Jurkat, Clone E6-1 (cell line): ENCODE data around the gene TRIO.

Source experiments
- DNase-seq: peaks from one replicate; pipeline ENCODE4 v3.0.0-alpha.2; 2011; ENCODE audit warnings: low read depth, low spot score
- H3K4me3 ChIP-seq: 2 replicates; pipeline ENCODE4 v1.5.1; 2011; ENCODE audit warnings: mild to moderate bottlenecking, low read length, control low read depth, moderate library complexity

Gene TRIO

DNA sequence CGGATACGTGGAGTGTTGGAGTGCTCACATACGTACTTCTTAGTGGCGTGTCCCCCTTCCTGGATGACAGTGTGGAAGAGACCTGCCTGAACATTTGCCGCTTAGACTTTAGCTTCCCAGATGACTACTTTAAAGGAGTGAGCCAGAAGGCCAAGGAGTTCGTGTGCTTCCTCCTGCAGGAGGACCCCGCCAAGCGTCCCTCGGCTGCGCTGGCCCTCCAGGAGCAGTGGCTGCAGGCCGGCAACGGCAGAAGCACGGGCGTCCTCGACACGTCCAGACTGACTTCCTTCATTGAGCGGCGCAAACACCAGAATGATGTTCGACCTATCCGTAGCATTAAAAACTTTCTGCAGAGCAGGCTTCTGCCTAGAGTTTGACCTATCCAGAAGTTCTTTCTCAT is 364.9 kb downstream of the TRIO start:
- no peak for DNase-seq
- H3K4me3 ChIP-seq: no peak overlapping the region

DNA sequence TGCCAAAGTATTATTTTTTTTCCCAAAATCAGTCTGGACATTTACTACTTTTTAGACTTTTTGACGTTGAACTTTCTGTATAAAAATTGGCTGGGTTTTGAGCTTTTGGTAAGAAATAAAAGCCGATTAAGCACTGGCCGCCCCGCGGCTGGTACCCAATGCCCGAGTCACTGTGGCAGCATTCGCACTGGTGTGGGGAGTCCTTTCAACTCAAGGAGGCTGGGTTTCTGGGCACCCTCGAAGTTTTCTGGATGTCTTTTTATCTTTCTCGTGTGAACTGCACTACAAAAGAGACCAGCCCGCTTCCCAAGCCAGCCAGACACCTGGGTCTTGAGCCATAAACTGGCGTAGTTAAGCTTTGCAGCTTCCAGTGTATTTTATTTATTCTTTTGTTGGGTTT is 366.4 kb downstream of the TRIO start:
- DNase-seq: no peak
- H3K4me3 ChIP-seq: no peak overlapping the region

DNA sequence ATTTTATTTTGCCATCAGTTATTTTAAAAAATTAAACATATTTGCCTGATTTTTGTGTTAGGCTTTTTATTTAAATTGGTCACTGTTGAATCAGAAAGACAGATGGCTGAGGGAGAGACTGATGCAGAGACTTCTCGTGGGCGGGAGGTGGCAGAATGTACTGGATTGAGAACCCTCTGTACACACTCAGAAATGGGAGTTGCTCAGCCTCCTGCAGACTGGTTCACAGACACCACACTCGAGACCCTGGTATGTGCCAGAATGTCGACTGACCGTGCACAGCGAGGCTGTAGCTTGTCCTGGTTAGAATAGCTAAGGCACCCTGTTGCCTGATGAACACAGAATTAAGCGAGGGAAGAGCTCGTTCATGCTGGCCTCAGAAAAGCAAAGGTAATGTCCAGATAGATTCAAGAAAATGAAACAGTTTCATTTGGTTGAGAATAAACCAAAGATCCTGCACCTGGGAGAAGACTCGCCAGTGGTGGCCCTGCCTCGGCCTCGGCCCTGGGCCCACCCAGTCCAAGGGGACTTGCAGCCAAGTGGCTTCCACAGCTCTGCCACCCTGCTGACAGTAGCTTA is 367.1 kb downstream of the TRIO start:
- no peak for DNase-seq
- H3K4me3 ChIP-seq: no peak overlapping the region

DNA sequence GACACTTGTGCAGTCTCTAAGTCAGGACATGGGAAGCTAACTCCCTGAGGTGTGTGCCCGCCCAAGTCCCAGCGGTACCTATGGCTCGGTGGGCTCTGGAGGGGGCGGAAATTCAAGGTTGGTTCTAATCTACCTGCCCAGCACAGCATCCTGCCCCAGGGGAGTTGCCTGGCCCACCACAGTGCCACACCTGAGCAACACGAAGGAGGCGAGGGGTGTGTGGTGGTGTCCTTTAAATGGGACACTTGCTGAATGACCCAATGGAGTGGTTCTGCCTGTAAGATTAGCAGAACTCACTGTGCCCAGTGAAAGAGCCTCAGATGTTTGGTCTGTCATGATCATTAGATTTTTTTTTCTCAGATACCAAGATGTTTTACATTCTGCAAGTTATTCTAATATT is 367.7 kb downstream of the TRIO start:
- DNase-seq: no peak
- H3K4me3 ChIP-seq: no peak overlapping the region

DNA sequence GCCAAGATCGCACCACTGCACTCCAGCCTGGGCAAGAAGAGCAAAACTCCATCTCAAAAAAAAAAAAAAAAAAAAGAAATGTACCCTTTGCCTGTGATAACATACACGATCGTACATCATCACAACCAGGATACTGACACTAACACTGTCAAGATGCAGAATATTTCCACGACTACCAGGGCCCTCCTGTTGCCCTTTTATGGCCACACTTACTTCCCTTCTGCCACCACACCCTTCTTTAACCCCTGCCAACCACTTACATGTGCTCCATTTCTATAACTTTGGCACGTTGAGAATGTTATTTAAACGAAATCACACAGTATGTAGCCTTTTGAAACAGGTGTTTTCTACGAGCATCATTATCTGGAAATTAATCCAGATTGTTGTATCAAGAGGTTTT is 369.4 kb downstream of the TRIO start:
- DNase-seq: no peak
- no peak overlapping the region for H3K4me3 ChIP-seq

DNA sequence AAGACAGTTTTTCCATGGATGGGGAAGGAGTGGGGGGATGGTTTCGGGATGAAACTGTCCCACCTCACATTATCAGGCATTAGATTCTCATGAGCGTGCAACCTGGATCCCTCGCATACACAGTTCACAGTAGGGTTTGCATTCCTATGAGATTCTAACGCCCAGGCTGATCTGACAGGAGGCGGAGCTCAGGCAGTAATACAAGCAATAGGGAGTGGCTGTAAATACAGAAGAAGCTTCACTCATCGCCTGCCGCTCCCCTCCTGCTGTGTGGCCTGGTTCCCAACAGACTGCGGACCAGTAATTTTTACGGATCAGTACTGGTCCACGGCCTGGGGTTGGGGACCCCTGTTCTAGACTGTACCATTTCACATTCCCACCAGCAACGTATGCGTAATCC is 370.1 kb downstream of the TRIO start:
- DNase-seq: no peak
- H3K4me3 ChIP-seq: no peak overlapping the region

DNA sequence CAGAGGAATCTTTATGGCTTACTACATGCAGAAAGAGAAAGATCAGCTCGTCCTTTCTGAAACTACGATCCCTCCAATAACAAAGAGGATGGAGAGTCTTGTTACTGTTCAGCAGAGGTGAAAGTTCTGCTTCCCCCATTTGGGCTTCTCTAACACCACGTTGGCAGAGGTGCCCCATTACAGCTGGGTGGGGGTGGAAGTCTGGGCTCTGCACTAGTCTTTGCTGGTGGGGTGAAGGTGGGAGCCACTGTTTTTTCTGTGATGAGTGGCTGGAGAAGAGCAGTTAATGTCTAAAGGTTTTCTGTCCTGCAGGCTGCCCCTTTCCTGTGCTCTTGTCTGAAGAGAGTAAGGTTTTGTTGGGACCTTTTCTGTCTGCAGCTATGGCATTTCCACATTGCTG is 373.8 kb downstream of the TRIO start:
- no peak for DNase-seq
- H3K4me3 ChIP-seq: no peak overlapping the region

DNA sequence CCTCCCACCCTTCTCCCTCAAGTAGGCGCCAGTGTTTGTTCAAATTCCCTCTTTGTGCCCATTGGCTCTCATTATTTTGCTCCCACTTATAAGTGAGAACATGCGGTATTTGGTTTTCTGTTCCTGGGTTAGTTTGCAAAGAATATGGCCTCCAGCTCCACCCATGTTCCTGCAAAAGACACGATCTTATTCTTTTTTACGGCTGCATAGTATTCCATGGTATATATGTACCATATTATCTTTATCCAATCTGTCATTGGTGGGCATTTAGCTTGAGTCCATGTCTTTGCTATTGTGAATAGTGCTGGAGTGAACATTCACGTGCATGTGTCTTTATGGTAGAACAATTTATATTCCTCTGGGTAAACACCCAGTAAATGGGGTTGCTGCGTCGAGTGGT is 375.5 kb downstream of the TRIO start:
- no peak overlapping the region for H3K4me3 ChIP-seq
- no peak for DNase-seq

DNA sequence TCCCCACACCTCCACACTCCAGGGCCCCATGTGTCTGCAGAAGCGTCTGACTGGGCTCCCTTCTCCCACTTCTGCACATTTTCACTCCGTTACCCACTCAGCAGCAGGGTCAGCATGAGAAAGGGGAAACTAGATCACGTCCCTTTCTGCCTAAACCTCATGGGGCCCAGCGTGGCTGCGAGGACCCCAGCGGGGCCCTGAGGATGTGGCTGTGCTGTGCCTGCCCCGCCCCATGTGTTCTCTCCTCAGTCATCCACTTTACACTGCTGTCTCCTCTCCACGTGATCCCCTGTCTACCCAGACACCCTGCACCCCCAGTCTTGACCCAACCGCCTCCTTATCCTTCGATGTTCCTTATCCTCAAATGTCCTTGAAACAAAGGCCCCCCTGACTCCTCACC is 378.6 kb downstream of the TRIO start:
- DNase-seq: no peak
- no peak overlapping the region for H3K4me3 ChIP-seq

DNA sequence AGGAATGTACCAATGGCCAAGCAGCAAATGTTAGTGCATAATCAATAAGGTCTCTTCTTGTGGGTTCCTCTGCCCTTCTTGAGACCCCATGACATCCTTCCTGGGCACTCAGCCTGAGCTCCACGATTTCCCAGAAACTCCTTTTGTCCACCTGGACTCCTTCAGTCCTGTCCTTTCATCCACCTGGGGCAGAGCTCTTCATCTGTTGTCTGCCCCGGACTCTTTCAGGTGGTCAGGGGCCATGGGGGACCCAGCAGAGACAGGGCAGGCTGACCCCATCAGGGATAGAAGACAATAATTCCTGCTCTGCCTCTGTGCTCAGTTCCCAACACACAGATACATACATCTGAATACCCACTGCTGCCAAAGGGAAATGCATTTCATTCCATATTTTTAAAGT is 379.6 kb downstream of the TRIO start:
- DNase-seq: no peak
- no peak overlapping the region for H3K4me3 ChIP-seq

DNA sequence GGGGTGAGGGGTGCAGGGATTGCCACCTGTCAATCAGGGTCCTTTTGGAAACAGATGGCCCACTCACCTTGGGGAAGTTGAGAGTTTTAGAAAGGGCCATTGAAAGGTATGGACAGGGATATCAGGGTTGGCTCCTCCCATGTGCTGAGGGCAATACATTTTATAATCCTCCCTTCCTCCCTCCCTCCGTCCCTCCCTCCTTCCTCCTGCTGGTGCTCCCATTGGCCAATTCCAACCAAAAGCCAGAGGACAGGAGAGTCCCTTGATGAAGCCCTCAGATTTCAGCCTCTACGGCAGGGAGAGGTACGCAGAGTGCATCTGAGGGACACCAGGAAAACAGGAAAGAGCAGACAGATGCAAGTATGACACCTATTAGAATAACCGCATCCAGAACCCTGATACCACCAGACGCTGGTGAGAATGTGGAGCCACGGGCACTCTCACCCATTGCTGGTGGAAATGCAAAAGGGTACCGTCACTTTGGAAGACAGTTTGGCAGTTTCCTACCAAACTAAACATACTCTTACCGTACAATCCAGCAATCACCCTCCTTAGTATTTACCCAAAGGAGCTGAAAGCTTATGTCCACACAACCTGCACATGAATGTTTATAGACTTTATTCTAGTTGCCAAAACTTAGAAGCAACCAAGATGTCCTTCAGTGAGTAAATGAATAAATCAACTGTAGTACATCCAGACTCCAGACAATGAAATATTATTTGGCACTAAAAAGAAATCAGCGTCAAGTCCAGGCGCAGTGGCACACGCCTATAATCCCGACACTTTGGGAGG is 380.3 kb downstream of the TRIO start:
- H3K4me3 ChIP-seq: no peak overlapping the region
- DNase-seq: no peak

DNA sequence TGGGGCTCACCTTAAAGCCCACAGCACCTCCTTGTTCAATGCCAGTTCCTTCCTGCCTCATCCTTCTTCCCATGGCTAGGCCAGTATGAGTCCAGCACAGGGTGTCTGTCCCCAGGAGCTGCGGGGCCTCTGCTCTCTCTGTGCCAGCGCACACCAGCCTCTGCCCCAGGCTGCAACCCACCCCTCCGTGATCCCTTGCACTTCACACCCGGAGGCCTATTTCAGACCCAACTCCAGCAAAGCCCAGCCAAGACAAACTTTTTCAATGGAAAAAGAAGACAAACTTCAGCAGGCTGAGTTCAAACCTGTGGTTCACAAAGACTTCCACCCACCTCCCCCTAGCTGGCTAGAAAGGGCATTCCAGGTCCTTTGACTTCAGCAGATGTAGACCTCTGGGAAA is 382.3 kb downstream of the TRIO start:
- DNase-seq: no peak
- H3K4me3 ChIP-seq: no peak overlapping the region

DNA sequence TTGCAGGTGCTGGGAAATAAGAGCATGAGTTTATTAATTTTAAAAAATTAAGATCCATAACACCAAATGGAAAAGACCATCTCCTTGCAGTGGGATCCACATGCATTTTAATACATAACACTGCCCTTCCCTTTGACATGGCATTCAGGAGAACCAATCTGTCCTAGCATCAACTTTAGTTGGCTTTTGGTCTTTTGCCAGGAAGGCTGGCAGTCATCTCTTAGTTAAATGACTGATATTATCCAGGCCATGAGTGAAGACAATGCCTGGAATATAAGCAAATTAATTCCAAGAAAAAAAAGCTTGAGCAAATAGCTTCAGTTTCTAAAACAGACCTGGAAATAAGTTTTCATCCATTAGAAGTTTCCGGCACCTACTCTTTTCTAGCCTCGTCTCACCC is 383.4 kb downstream of the TRIO start:
- H3K4me3 ChIP-seq: no peak overlapping the region
- no peak for DNase-seq

DNA sequence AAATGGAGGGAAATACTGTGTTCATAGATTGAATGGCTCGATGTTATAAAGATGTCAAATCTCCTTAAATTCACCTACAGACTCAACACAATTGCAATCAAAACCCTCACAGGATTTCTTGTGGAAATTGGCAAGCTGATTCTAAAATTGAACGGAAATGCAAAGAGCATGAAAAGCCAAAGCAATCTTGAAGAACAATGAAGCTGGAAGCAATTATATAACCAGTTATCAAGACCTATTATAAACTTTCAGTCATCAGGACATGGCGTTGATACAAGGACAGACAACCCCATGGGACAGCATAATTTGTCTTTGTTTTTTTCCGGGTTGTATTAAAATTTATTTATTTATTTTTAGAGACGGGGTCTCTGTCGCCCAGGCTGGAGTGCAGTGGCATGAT is 385.0 kb downstream of the TRIO start:
- no peak for DNase-seq
- H3K4me3 ChIP-seq: no peak overlapping the region

DNA sequence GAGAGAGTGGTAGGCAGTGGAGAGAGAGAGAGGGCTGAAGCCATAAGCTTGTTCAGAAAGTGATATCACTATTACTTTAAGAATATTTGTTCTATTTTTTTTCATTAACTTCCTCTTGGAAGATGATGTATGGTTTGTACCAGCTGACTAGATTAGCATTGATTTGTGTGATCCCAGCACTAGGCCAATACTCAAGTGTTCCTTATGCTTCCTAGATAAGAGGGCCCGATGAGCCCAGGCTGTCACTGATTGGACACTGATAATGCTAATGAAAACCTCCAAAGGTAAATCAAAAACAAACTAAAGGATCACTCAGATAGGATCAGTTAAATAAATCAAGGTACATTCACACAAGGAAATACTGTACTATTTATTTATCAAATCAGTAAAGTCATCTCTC is 385.8 kb downstream of the TRIO start:
- no peak for DNase-seq

DNA sequence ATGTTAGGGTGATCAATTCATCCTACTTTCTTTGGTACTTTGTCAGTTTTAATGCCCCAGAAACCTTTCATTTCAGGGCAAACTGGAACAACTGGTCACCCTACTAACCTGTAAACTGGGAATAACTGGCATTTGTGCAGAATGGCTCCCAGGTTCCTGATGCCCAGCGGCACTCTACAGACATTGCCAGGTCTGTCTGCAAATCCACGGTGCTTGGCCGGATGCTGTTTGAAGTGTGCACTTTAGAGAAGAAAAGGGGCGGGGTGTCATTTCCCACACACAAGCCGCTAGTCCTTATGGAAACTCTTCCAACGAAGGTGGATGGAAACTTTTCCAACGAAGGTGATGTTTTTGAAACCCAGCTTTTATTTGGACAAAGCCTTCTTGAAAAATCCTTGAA is 388.5 kb downstream of the TRIO start:
- H3K4me3 ChIP-seq: no peak overlapping the region
- DNase-seq: no peak

More for the DNA sequence above, 385.8 kb downstream of the TRIO start:
- no peak overlapping the region for H3K4me3 ChIP-seq

DNA sequence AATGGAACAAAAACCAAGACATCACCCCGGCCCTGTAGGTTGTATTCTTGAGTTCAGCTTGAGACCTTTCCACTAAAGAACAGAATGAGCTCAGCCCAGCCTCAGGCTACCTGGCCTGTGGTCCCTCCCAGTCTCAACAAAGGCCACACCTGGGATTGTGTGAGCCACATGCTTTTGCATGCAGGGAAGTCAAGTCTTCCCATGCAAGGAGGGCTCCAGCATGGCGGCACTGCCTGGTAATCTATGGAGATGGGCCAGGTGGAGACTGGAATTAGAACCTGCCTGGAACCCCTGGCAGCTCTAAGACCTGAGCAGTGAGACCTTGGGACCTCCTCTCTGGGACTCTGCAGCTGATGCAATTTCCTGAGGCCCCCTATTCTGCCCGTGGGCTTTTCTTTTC is 389.0 kb downstream of the TRIO start:
- H3K4me3 ChIP-seq: no peak overlapping the region
- no peak for DNase-seq

DNA sequence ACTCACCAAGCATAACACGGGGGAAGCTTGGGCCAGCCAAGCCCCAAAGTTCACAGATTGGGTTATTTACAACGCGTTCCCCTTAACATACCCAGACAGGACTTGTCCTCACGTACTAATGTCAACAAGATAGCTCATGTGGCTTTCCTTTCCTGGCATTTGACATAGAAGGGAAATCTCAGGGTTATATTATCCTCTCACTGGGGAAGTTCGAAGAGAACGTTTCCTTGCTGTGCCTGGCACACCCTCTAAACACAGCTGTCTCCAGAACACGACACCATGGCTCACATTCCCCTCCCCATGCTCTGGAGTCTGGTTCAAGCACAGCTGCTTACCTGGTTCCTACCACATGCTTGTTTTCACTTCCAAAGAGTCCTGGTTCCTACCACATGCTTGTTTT is 391.6 kb downstream of the TRIO start:
- H3K4me3 ChIP-seq: no peak overlapping the region
- DNase-seq: no peak

DNA sequence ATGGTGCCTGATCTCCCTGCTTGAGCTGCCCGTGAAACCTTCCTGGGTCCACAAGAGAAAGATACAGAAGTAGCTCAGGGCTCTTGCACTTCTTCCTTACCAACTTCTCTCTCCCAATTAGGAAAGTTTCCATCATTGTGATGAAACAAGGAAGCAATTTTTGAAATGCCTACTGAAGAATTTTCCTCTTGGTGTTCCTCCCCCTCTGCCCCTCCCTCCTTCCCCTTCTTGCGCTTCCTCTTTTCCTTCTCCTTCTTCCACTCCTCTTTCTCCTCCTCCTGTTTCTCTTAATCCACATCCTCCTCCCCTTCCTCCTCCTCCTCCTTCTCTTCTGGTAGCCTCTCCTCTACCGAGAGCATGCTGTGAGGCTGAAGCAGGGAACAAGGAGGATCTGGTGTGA is 402.2 kb downstream of the TRIO start:
- no peak for DNase-seq
- no peak overlapping the region for H3K4me3 ChIP-seq

DNA sequence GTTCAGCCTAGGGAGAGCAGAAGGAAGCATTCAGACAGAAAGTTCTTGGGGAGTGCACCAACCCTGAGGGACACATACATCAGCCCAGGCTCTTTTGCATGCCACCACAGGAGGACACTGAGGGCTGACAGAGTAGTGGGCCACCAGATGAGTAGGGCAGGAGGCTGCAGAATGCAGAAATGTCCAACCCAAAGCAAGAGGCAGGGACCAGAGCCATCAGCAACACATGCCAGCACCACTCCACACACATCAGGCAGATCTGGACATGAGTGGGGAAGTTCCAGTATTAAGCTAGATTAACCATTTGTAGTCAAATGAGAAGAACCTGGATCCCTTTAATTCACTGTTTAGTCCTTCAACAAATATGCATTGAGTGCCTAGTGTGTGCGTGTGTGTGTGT is 402.7 kb downstream of the TRIO start:
- no peak overlapping the region for H3K4me3 ChIP-seq
- no peak for DNase-seq

DNA sequence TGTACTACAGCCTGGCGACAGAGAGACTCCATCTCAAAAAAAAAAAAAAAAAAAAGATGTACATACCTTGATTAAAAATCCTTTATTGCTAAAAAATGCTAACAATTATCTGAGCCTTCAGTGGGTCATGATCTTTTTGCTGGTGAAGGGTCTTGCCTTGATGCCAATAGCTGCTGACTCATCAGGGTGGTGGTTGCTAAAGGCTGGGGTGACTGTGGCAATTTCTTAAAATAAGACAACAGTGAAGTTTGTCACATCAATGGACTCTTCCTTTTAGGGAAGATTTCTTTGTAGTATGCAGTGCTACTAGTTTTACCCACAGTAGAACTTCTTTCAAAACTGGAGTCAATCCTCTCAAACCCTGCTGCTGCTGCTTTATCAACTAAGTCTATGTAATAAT is 404.5 kb downstream of the TRIO start:
- H3K4me3 ChIP-seq: no peak overlapping the region
- no peak for DNase-seq
